Loucy (cell line): ENCODE data around the gene CENPU.

ENCODE experiments used
- CTCF ChIP-seq: fragments of 200-600 bp; sonication (generic); conservative IDR thresholded peaks from 2 replicates; pipeline ENCODE4 v1.5.1; 2014; ENCODE audit warnings: mild to moderate bottlenecking, antibody characterized with exemption, low read length
- EZH2phosphoT487 ChIP-seq: fragments of 200-600 bp; IDR thresholded peaks from 2 replicates; pipeline ENCODE4 v1.6.1; 2018; ENCODE audit warnings: antibody characterized with exemption, mild to moderate bottlenecking, moderate library complexity, borderline replicate concordance

GRCh38 chr4:184675018-184675417, 58.9 kb downstream of the CENPU start:
- no peak for TF ChIP-seq CTCF
- TF ChIP-seq EZH2phosphoT487, result no peak
